CD14-positive monocyte (primary cell): Measurements from ENCODE around the gene DYNC1H1. TPM values are rescaled to one million over a fixed set of nuclear protein-coding genes. Genes with fewer than 3 reads are reported as not detected.

Source experiments
- DNase-seq, 3 donors: peaks; one replicate each; pipeline ENCODE4 v3.0.0-alpha.2; 2011 to 2022
- H2AFZ ChIP-seq: 2 replicates; pipeline ENCODE4 v1.6.0; 2012; ENCODE audit warnings: mild to moderate bottlenecking, low read depth, low read length, inconsistent platforms; ENCODE audit not compliant: insufficient read depth, poor library complexity, severe bottlenecking
- H3K27ac ChIP-seq, 2 donors: 1 replicate in 1 of 2; 2 replicates in 1 of 2; pipeline ENCODE4 v1.5.1; 2012 to 2013; ENCODE audit warnings: low read length in 2 of 2, control low read depth in 1 of 2, inconsistent platforms in 1 of 2, low read depth in 1 of 2, mild to moderate bottlenecking in 1 of 2
- H3K27me3 ChIP-seq, 2 donors: one replicate each; pipeline versions ENCODE4 v1.6.0 to v1.6.1; 2011 to 2013; ENCODE audit warnings: low read length in 2 of 2; ENCODE audit not compliant: control insufficient read depth in 2 of 2, insufficient read depth in 2 of 2
- H3K36me3 ChIP-seq, 2 donors: replicated peaks in 1 of 2; 1 replicate in 1 of 2; 2 replicates in 1 of 2; pipeline versions ENCODE4 v1.5.1 to v1.6.1; 2012 to 2013; ENCODE audit warnings: low read length in 2 of 2, control low read depth in 1 of 2, inconsistent platforms in 1 of 2, mild to moderate bottlenecking in 1 of 2; ENCODE audit not compliant: insufficient read depth in 2 of 2, control insufficient read depth in 1 of 2
- H3K4me1 ChIP-seq, 2 donors: 1 replicate in 1 of 2; 2 replicates in 1 of 2; pipeline versions ENCODE4 v1.5.1 to v1.6.1; 2012 to 2013; ENCODE audit warnings: low read length in 2 of 2, control low read depth in 1 of 2, inconsistent platforms in 1 of 2, mild to moderate bottlenecking in 1 of 2, moderate library complexity in 1 of 2; ENCODE audit not compliant: insufficient read depth in 2 of 2, control insufficient read depth in 1 of 2
- H3K4me2 ChIP-seq: replicated peaks from 2 replicates; pipeline ENCODE3; 2012; ENCODE audit warnings: low read length, moderate library complexity, mild to moderate bottlenecking; ENCODE audit not compliant: poor library complexity, severe bottlenecking; ENCODE audit errors: extremely low read depth
- H3K4me3 ChIP-seq, 3 experiments: fragments of 200-600 bp in 1 of 3; sonication (generic) in 1 of 3; replicated peaks in 1 of 3; 1 replicate in 2 of 3; 2 replicates in 1 of 3; pipeline ENCODE4 v1.5.1; 2011 to 2013; ENCODE audit warnings: low read length in 3 of 3, mild to moderate bottlenecking in 3 of 3, control low read depth in 2 of 3, low read depth in 2 of 3, inconsistent platforms in 1 of 3, moderate library complexity in 1 of 3
- H3K79me2 ChIP-seq: 2 replicates; pipeline ENCODE4 v1.6.0; 2012; ENCODE audit warnings: mild to moderate bottlenecking, control low read depth, inconsistent platforms, low read length, moderate library complexity; ENCODE audit not compliant: insufficient read depth
- H3K9ac ChIP-seq: 2 replicates; pipeline ENCODE4 v1.6.0; 2017; ENCODE audit warnings: low read length, mild to moderate bottlenecking; ENCODE audit not compliant: insufficient read depth, poor library complexity, severe bottlenecking
- H3K9me3 ChIP-seq, 2 donors: replicated peaks in 1 of 2; 1 replicate in 1 of 2; 2 replicates in 1 of 2; pipeline versions ENCODE4 v1.5.1 to v1.6.1; 2012 to 2013; ENCODE audit warnings: low read length in 2 of 2, control low read depth in 1 of 2; ENCODE audit not compliant: control insufficient read depth in 1 of 2, insufficient read depth in 1 of 2
- H4K20me1 ChIP-seq: 2 replicates; pipeline ENCODE4 v1.6.0; 2012; ENCODE audit warnings: mild to moderate bottlenecking, low read length, control low read depth, moderate library complexity; ENCODE audit not compliant: insufficient read depth
- H3K27ac Mint-ChIP-seq, 7 donors: one replicate each; pipeline ENCODE4 v1.8.0; 2020; ENCODE audit warnings: mild to moderate bottlenecking in 7 of 7, mixed read lengths in 7 of 7, moderate library complexity in 6 of 7, inconsistent platforms in 2 of 7
- H3K27me3 Mint-ChIP-seq, 3 donors: one replicate each; pipeline ENCODE4 v1.8.0; 2021 to 2022; ENCODE audit warnings: low read depth in 3 of 3, mild to moderate bottlenecking in 3 of 3, mixed read lengths in 3 of 3, moderate library complexity in 3 of 3, inconsistent platforms in 1 of 3
- H3K36me3 Mint-ChIP-seq, 2 donors: one replicate each; pipeline ENCODE4 v1.8.0; 2020; ENCODE audit warnings: mixed read lengths in 2 of 2, inconsistent platforms in 1 of 2, mild to moderate bottlenecking in 1 of 2
- H3K4me1 Mint-ChIP-seq: one replicate; pipeline ENCODE4 v1.8.0; 2020; ENCODE audit warnings: mild to moderate bottlenecking, mixed read lengths
- H3K4me3 Mint-ChIP-seq, 2 donors: one replicate each; pipeline ENCODE4 v1.8.0; 2020; ENCODE audit warnings: mild to moderate bottlenecking in 2 of 2, mixed read lengths in 2 of 2, moderate library complexity in 1 of 2
- H3K9me3 Mint-ChIP-seq, 7 donors: one replicate each; pipeline ENCODE4 v1.8.0; 2020 to 2022; ENCODE audit warnings: mixed read lengths in 7 of 7, mild to moderate bottlenecking in 6 of 7, moderate library complexity in 6 of 7, inconsistent platforms in 2 of 7
- CTCF ChIP-seq: fragments of 200-600 bp; IDR thresholded peaks from one replicate; pipeline ENCODE4 v1.8.0; 2022; ENCODE audit warnings: antibody characterized with exemption, mild to moderate bottlenecking
- WGBS: methylation state at CpG from one replicate; pipeline ENCODE4 v1.1.5; 2013; ENCODE audit warnings: missing lambda C conversion rate; ENCODE audit not compliant: insufficient coverage; 5-methylcytosine and 5-hydroxymethylcytosine counted together
- intact Hi-C, 2 donors: fragments of 100-400 bp; cut with micrococcal nuclease; formaldehyde crosslinking; loops; one replicate each; pipeline versions ENCODE4 v1.15.0 to v1.15.1; 2023
- polyA plus RNA-seq, 3 donors: library from polyadenylated mRNA; depleted of rRNA in 1 of 3; unstranded in 2 of 3; stranded (reverse) in 1 of 3; fragments of 300-500 nt in 2 of 3; fragments of >200 nt in 1 of 3; fragmentation: Illumina TruSeq in 2 of 3; gene quantifications; 1 replicate in 2 of 3; 2 replicates in 1 of 3; pipeline ENCODE4 v1.2.3, GENCODE V29; 2012 to 2021

The DYNC1H1 gene
- polyA plus RNA-seq, 3 donors, result 14.7 to 87.3 (median 23.6) TPM

- intact Hi-C loops, result no loop called here
- Histone ChIP-seq H4K20me1 (peaks cover 5% of the 10 kb centered on the region), H3K27me3 (no peaks in the 10 kb centered on the region), H3K4me3 (no peak overlapping the region), H3K9me3 (no peaks in the 10 kb centered on the region), H2AFZ (no peak overlapping the region), H3K9ac (no peak overlapping the region), H3K79me2 (no peaks in the 10 kb centered on the region), H3K36me3 (peaks cover 94 to 100% of the 10 kb centered on the region in 2 donors), H3K4me2 (no peak overlapping the region), H3K4me1 (no peaks in the 10 kb centered on the region), H3K27ac (no peak overlapping the region)
- H3K4me3 Mint-ChIP-seq, result no peak overlapping the region
- H3K4me1 Mint-ChIP-seq, result no peaks in the 10 kb centered on the region
- peaks cover 0 to 2% (median 0%) of the 10 kb centered on the region in 3 donors for H3K27me3 Mint-ChIP-seq
- TF ChIP-seq CTCF, result no peak
- no peak for DNase-seq
- WGBS, result 96% methylated on average over 4 of the region's 6 CpGs
- no peaks in the 10 kb centered on the region for H3K9me3 Mint-ChIP-seq
- peaks cover 83 to 97% of the 10 kb centered on the region in 2 donors for H3K36me3 Mint-ChIP-seq
- H3K27ac Mint-ChIP-seq, result no peak overlapping the region
Observed at GRCh38 chr14:102027951-102028350, 63.6 kb downstream of the DYNC1H1 start.

GRCh38 chr14:102028733-102029132 lies 64.4 kb downstream of the DYNC1H1 start:
- intact Hi-C loops, result no loop called here
- no peak overlapping the region for H3K4me3 Mint-ChIP-seq
- DNase-seq, result no peak
- H3K27me3 Mint-ChIP-seq, result peaks cover 0 to 3% (median 0%) of the 10 kb centered on the region in 3 donors
- Histone ChIP-seq H3K9ac (no peak overlapping the region), H3K9me3 (no peaks in the 10 kb centered on the region), H3K36me3 (peaks cover 94 to 100% of the 10 kb centered on the region in 2 donors), H3K4me3 (no peak overlapping the region), H4K20me1 (peaks cover 5% of the 10 kb centered on the region), H3K4me2 (no peak overlapping the region), H2AFZ (no peak overlapping the region), H3K27ac (no peak overlapping the region), H3K79me2 (no peaks in the 10 kb centered on the region), H3K4me1 (no peaks in the 10 kb centered on the region), H3K27me3 (no peaks in the 10 kb centered on the region)
- H3K36me3 Mint-ChIP-seq, result peaks cover 84 to 97% of the 10 kb centered on the region in 2 donors
- WGBS, result 100% methylated on average over 1 of the region's 3 CpGs
- H3K9me3 Mint-ChIP-seq, result no peaks in the 10 kb centered on the region
- peak overlapping the region in 1 of 7 donors; percentile 22 for H3K27ac Mint-ChIP-seq
- TF ChIP-seq CTCF, result no peak
- H3K4me1 Mint-ChIP-seq, result no peaks in the 10 kb centered on the region
